ENCODE data around the gene SOSTDC1.

SOSTDC1 gene

DNA sequence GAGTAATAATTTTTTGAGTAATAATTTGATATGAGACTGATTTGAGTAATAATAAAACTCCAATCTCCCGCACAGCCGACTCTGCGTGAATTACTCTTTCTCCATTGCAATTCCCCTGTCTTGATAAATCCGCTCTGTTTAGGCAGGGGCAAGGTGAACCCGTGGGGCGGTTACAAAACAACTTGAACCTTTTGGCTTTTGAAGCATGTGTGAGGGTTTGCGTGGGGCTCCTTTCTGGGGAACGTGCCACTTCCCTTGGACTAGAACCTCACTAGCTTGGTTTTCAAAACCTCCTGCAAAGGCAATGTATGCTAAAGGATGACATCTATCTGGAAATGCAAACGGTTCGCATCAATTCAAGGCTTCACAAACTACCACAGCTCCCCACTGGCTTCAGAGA lies 45.7 kb downstream of the SOSTDC1 start:
- no peak for DNase-seq (ENCODE audit: low spot score)

DNA sequence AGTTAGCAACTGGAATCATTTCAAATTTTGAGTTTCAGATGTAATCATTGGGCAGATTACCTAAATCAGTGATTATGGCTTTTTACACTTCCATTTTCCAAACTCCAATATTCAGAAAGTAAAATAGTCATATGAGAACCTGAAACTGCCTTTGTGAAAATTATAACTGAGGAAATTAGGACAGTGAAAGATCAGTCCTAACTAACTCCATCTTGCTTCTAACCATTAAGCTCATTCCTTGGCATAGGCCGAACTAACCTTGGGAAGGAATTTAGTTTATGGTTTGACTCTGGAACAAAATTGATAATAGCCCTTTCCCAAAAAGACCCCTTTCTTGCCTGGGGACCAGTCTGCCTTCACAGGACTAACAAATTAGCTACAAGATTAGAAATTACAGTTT lies 46.4 kb downstream of the SOSTDC1 start:
- DNase-seq (ENCODE audit: low spot score), result no peak

DNA sequence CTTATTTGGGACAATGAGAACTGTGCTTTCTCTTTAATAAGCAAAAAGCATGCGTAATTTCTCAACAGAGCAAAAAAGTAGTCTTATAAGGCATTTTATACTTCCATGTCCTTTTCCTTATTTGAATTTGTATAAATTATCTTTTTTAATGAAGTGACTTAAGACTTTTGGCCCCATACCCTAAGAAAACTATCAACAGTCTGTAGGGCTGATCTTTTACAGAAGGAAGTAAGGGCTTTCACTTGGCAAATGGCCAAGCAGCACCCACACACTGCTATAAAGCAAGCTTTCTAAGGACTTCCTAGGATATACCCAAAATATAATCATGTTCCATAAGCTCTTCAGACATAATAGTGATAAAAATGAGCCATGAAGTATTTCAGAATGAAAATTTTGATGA lies 47.6 kb downstream of the SOSTDC1 start:
- no peak for DNase-seq (ENCODE audit: low spot score)

DNA sequence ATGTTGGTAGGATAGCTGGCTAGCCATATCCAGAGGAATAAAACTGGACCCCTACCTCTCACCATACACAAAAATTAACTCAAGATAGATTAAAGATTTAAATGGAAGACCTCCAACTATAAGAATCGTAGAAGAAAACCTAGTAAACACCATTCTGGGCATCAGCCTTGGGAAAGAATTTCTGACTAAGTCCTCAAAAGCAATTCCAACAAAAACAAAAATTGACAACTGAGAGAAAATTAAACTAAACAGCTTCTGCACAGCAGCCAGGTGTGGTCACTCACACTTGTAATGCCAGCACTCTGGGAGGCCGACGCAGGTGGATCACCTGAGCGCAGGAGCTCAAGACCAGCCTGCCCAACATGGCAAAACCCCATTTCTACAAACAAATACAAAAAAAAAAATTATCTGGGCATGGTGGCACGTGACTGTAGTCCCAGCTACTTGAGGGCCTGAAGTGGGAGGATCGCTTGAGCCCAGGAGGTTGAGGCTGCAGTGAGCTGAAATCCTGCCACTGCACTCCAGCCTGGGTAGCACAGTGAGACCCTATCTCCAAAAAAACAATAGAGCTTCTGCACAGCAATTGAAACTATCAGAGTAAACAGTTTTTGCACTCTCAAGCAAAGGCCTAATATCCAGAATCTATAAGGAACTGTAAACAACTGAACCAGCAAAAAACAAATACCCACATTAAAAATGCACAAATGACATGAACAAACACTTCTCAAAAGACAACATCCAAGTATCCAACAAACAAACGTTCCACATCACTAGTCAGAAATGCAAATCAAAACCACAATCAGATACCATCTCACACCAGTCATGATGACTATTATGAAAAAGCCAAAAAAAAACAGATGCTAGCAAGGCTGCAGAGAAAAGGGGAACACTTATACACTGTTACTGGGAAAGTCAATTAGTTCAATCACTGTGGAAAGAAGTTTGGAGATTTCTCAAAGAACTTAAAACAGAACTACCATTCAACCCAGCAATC lies 49.0 kb downstream of the SOSTDC1 start:
- no peak for DNase-seq (ENCODE audit: low spot score)

DNA sequence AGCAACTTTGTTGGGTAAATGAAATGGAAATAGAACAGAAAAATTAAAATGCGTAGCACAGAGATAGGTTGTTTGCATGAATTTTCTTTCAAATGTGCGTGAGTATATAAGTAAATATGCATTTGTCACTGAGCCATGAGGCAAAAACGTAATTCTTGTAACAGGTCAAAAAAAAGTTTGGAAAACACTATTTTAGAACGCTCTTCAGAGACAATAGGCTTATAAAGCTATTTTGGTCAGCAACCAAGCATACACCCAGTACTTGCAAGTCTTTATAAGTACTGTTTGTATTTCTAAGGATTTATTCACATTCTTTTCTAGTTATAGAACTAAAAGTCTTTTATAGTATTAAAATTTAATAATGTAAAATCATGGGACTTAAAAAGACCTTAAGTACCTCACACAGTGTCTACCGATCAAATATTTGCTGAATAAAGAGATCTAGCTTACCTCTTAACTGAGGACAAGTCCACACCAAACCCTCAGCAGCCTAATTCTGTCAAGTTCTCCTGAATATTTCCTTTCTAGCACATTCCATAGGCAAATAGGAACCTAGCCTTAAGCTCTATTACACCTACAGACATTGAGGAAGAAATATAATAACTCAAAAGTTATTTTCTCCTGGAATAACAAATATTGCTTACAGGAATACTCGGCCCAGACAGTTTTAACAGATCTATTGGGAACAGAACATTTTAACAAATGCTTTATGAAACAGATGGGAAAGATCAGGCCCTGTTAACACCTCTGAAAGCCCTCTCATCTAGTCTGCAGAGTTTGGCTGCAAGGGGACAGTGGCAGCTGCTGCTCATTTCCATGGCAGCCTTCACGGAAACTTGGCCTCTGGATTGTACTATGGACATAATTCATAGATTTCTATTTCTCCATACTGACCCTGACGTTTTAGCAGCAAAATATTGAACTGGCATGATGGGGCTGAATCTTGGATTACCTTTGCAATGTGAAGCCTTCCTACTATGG lies 53.0 kb downstream of the SOSTDC1 start:
- DNase-seq (ENCODE audit: low spot score), result no peak
